NCI-H128 (cell line): Measurements from ENCODE around the gene HNRNPH3.

Experiments
- DNase-seq: peaks from one replicate; lab custom pipeline; 2025; ENCODE audit not compliant: unreplicated experiment; lab: John Stamatoyannopoulos, UW

Gene HNRNPH3

DNA sequence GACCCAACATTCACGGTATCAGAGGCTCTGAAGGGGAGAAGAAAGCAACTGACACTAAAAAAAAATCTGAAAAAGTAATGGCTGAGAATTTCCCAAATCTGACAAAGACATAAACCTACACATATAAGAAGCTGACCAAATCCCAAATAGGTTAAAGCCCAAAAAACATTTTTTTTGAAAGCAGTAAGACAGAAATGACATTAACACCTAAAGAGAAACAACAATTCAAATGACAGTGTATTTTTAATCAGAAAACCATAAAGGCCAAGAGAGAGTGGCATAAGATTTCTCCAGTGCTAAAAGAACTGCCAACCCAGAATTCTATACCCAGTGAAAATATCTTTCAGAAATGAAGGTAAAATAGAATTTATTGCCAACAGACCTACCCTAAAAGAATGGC lies 39.7 kb downstream of the HNRNPH3 start:
- DNase-seq = no peak

DNA sequence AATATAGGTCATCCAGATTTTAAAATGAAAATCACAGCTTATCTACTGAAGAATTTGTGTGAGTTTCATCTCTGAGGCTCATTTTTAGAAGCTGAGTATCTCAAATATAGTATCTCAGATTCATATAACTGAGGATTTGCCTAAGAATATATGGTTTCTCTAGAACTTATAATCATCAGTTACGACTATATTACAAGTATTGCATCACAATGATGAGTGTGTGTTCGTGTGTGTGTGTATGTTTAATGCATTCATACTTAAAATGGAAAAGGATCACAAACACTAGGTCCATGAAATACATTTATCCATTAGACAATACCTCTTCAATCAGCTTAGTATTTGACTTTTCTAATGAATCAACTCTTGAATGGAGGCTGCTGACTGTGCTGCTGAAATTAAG lies 53.9 kb downstream of the HNRNPH3 start:
- DNase-seq = no peak
